Left lung (tissue), 10 donors: ENCODE measurements around the gene ZNF182. TPM values are rescaled to one million over a fixed set of nuclear protein-coding genes. Genes with fewer than 3 reads are reported as not detected.
"Not testable (repeated sequence)": the region's sequence is repeated elsewhere in the genome, so short reads cannot be mapped to it uniquely, and the experiment has no call there.

Source experiments
- ATAC-seq: fragments of 200-7000 bp; cut with Tn5 transposase; one replicate; pipeline ENCODE4 v1.9.1; 2020; ENCODE audit warnings: moderate library complexity
- DNase-seq, 4 donors: peaks; one replicate each; pipeline ENCODE4 v3.0.0-alpha.2; 2013 to 2020
- H3K27ac ChIP-seq, 2 donors: fragments of 200-600 bp; sonication (generic) in 1 of 2; one replicate each; pipeline versions ENCODE4 v1.5.0 to v1.8.0; 2020 to 2021
- H3K27me3 ChIP-seq, 2 donors: fragments of 200-600 bp; sonication (generic) in 1 of 2; one replicate each; pipeline versions ENCODE4 v1.5.0 to v1.8.0; 2020 to 2021
- H3K36me3 ChIP-seq, 2 donors: fragments of 200-600 bp; sonication (generic) in 1 of 2; one replicate each; pipeline versions ENCODE4 v1.5.0 to v1.8.0; 2020 to 2021
- H3K4me1 ChIP-seq, 2 donors: fragments of 200-600 bp; one replicate each; pipeline ENCODE4 v1.8.0; 2021
- H3K4me3 ChIP-seq, 2 donors: fragments of 200-600 bp; sonication (generic) in 1 of 2; one replicate each; pipeline versions ENCODE4 v1.5.0 to v1.8.0; 2020 to 2021; ENCODE audit warnings: mild to moderate bottlenecking in 1 of 2
- H3K9me3 ChIP-seq, 2 donors: fragments of 200-600 bp; sonication (generic) in 1 of 2; one replicate each; pipeline versions ENCODE4 v1.5.0 to v1.8.0; 2020 to 2021
- CTCF ChIP-seq, 2 donors: fragments of 200-600 bp; sonication (generic) in 1 of 2; IDR thresholded peaks; one replicate each; pipeline versions ENCODE4 v1.5.0 to v1.8.0; 2021; ENCODE audit warnings: antibody characterized with exemption in 2 of 2
- intact Hi-C, 2 donors: fragments of 100-400 bp; cut with DNase I; formaldehyde crosslinking; loops; one replicate each; pipeline versions ENCODE4 v1.11.2 to v1.14.2; 2022
- polyA plus RNA-seq, 6 donors: library from polyadenylated mRNA; unstranded; fragments of 120-200 nt; gene quantifications; one replicate each; pipeline ENCODE4 v1.2.1, GENCODE V29; 2013; ENCODE audit not compliant: insufficient read length in 6 of 6
- total RNA-seq, 2 donors: library from RNA; stranded (reverse); fragmentation: NEBNext Ultra II Directional; extraction: Animal tissue kit (Norgen Biotek cat#: 25700); gene quantifications; one replicate each; pipeline ENCODE4 v1.2.1, GENCODE V29; 2021
- donor health status: DM: no; HTN: yes; CAD: no.
- donor health status: DM: no; HTN: no; CAD: no.

Gene ZNF182
- total and polyA plus RNA-seq, 8 donors, result 5.1 to 13.4 (median 10.2) TPM

DNA sequence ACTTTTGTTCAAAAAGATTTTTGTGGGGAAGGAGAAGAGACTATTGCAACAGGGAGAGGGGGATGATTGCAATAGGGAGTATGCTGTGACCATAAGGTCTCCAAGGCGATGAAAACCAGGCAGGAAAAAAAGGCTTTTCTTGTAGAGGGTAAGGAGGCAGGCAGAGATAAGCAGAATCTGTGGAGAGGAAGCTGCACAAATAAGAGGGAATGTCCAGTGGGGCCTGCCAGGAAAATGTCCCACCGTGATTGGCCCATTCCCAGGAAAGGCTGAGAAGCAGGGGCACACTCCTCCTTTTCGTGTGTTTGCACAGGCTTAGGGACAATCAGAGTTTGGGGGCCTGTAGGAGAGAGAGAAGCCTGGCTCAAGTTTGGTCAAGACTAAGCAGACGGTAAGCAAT, 32.1 kb upstream of the ZNF182 start:
- Histone ChIP-seq H3K27me3 (no peaks in the 10 kb centered on the region), H3K4me1 (no peaks in the 10 kb centered on the region), H3K36me3 (no peaks in the 10 kb centered on the region), H3K27ac (no peak overlapping the region), H3K4me3 (no peak overlapping the region), H3K9me3 (no peaks in the 10 kb centered on the region)
- no peak for ATAC-seq
- no peak for TF ChIP-seq CTCF (IDR thresholded peaks at IDR 0.05)
- DNase-seq, result no peak
- intact Hi-C loops, result no loop called here

DNA sequence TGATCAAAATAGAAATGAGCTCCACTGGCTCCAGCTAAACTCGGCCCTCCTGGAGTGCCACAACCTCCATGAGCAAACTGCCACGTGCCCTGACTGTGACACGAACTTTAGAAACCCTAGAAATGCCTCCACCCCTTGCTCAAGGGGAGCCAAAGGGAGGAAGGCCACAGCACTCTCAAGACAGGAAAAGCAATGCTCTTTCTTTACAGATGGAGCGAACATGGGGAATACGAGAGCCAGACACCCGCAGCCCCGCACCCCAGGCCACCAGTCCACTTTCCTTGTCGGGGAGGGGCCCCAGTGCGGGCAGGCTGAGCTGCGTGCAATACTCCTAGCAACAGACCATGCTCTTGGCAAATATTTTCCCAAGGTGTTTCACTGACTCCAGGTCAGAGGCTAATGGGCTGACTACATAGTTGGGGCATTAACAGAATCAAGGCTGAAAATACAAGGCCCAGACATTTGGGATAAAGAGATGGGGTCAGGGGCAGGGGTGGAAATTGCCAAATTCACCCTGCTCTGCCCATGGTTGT, 26.9 kb upstream of the ZNF182 start:
- H3K9me3 ChIP-seq, H3K4me3 ChIP-seq, H3K36me3 ChIP-seq, DNase-seq, H3K27ac ChIP-seq, H3K4me1 ChIP-seq, intact Hi-C loops, H3K27me3 ChIP-seq, ATAC-seq: not testable (repeated sequence)

- Histone ChIP-seq H3K36me3 (no peaks in the 10 kb centered on the region), H3K27ac (no peak overlapping the region), H3K9me3 (no peaks in the 10 kb centered on the region), H3K4me1 (no peaks in the 10 kb centered on the region), H3K27me3 (no peaks in the 10 kb centered on the region), H3K4me3 (no peak overlapping the region)
- no peak for TF ChIP-seq CTCF (IDR thresholded peaks at IDR 0.05)
- intact Hi-C loops, result no loop called here
- ATAC-seq (no peak), DNase-seq (no peak)
These were observed 26.4 kb upstream of the ZNF182 start for GRCh38 chrX:48030237-48030636.

DNA sequence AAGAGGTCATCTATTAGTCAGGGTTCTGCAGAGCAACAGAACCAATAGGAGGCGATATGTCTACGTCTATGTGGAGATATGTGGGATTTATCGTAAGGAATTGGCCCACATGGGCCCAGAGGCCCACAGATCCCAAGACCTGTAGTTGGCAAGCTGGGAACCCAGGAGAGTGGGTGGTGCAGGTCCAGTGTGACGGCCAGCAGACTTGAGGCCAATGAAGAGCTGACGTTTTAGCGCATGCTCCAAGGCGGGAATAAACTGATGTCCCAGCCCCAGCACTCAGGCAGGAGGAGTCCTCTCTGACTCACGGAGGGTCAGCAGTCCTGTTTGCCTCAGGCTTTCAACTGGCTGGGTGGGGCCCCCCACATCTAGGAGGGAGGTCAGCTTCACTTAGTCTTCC, 24.3 kb upstream of the ZNF182 start:
- intact Hi-C loops, result loop anchor here in 1 of 2 donors (10.0 kb wide), 1 partner anchor 193 kb away; the partner anchor contains the start of gene ZNF81
- DNase-seq (no peak), ATAC-seq (no peak)
- Histone ChIP-seq H3K4me1 (no peaks in the 10 kb centered on the region), H3K9me3 (no peaks in the 10 kb centered on the region), H3K27me3 (no peaks in the 10 kb centered on the region), H3K36me3 (no peaks in the 10 kb centered on the region), H3K4me3 (no peak overlapping the region), H3K27ac (no peak overlapping the region)
- no peak for TF ChIP-seq CTCF (IDR thresholded peaks at IDR 0.05)

GRCh38 chrX:48027545-48027944, 23.8 kb upstream of the ZNF182 start:
- not testable (repeated sequence) for H3K27ac ChIP-seq
- intact Hi-C loops, result loop anchor here in 1 of 2 donors (10.0 kb wide), 1 partner anchor 193 kb away; the partner anchor contains the start of gene ZNF81

DNA sequence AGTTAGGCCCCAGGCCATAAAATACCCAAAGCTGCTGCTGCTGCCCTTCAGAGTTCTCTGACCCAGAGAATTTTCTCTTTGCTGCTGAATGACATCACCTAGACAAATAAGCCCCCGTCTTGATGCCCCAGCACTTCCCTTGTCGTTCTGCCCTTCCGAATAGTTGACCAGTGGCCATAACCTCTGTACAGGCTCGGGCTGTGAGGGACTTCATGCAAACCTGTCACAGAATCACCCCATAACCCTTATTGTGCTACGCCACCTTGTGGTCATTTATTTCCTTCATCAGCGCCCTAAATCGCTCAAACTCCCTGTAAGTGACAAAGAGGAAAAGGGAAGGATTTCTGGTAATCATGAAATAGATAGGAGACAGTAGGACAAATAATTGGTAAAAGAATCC, 21.8 kb upstream of the ZNF182 start:
- no peaks in the 10 kb centered on the region for H3K27me3 ChIP-seq
- H3K4me3 ChIP-seq, result no peak overlapping the region
- no peaks in the 10 kb centered on the region for H3K9me3 ChIP-seq
- H3K36me3 ChIP-seq, result no peaks in the 10 kb centered on the region
- TF ChIP-seq CTCF (IDR thresholded peaks at IDR 0.05), result peak; percentile 54 to 69
- ATAC-seq (peak; percentile 72), DNase-seq (peak in 1 of 4 donors; percentile 62)
- no peaks in the 10 kb centered on the region for H3K4me1 ChIP-seq
- intact Hi-C loops, result loop anchor here in 1 of 2 donors (10.0 kb wide), 1 partner anchor 191 kb away; the partner anchor contains the start of gene ZNF81
- no peak overlapping the region for H3K27ac ChIP-seq

More at GRCh38 chrX:48027545-48027944, 23.8 kb upstream of the ZNF182 start:
- not testable (repeated sequence) for ATAC-seq, H3K27me3 ChIP-seq, DNase-seq, H3K36me3 ChIP-seq, H3K4me1 ChIP-seq, H3K4me3 ChIP-seq, H3K9me3 ChIP-seq
